ENCODE results near the gene MEP1B.

DNA sequence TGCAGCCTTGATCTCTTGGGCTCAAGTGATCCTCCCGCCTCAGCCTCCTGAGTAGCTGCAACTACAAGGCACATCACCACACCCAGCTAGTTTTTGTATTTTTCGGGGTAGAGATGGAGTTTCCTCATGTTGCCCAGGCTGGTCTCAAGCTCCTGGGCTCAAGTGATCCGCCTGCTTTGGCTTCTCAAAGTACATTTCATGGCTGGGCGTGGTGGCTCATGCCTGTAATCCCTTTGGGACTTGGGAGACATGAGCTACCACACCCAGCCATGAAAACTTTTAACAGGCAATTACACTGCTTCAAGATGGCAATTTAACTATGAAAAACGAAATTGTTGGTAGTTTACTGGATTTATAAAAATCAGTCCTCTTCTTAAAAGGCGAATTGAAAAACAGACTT is 69.7 kb downstream of the MEP1B start:
- no peak for TF ChIP-seq POLR2A (IDR thresholded peaks at IDR 0.05; ENCODE audit: low read length)
- no peak for TF ChIP-seq GATA1 (IDR thresholded peaks at IDR 0.05; ENCODE audit: low read depth, low read length)

All from erythroblast (primary cell).